GM12872 (cell line): ENCODE measurements around the gene EFCAB6.

Experiments
- CTCF ChIP-seq: IDR thresholded peaks from 3 replicates; pipeline ENCODE4 v1.5.1; 2011; ENCODE audit warnings: low read depth, mild to moderate bottlenecking, low read length, moderate library complexity; ENCODE audit not compliant: insufficient read depth

EFCAB6 gene

GRCh38 chr22:43497956-43498855 is 313.9 kb downstream of the EFCAB6 start:
- no peak for TF ChIP-seq CTCF

GRCh38 chr22:43493297-43493696 is 318.8 kb downstream of the EFCAB6 start:
- no peak for TF ChIP-seq CTCF

GRCh38 chr22:43491737-43492136 is 320.4 kb downstream of the EFCAB6 start:
- TF ChIP-seq CTCF: no peak

- TF ChIP-seq CTCF: no peak
Measured at GRCh38 chr22:43491177-43491576, 320.9 kb downstream of the EFCAB6 start.

GRCh38 chr22:43490311-43490710 is 321.8 kb downstream of the EFCAB6 start:
- TF ChIP-seq CTCF: no peak

- TF ChIP-seq CTCF: no peak
Measured at GRCh38 chr22:43488937-43489336, 323.2 kb downstream of the EFCAB6 start.

GRCh38 chr22:43488031-43488866 is 323.9 kb downstream of the EFCAB6 start:
- no peak for TF ChIP-seq CTCF
